Stimulated activated CD4-positive, alpha-beta T cell treated with anti-CD3 and anti-CD28 coated beads, Interleukin-1b, Interleukin-23, amount 100 ng/mL, for 48 hours (primary cell): Measurements from ENCODE around the gene LRRC61.

ENCODE experiments used
- DNase-seq: peaks from one replicate; pipeline ENCODE4 v3.0.0-alpha.2; 2020

The LRRC61 gene

GRCh38 chr7:150332852-150333635 is 9.9 kb downstream of the LRRC61 start:
- DNase-seq, result no peak

GRCh38 chr7:150333659-150334058 is 10.5 kb downstream of the LRRC61 start:
- no peak for DNase-seq

DNA sequence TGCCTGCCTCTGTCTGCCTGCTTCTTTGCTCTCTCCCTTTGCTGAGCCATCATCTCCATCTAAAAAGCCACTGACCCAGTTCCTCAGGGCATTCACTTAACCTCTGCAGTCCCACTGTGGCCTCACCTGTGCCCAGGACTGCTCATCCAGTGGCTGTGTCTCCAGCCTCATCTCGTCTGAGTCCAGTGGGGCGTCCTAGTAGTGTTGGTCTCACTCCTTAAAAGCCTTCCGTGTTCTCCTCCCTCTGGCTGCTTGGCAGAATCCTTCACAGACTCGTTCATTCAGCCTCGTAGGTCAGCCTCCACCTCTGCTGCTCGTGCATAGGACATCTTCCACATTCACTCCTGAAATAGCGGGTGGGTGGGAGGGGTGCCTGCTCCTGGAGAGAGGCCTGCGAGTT is 11.0 kb downstream of the LRRC61 start:
- no peak for DNase-seq

GRCh38 chr7:150335108-150335773 is 12.1 kb downstream of the LRRC61 start:
- no peak for DNase-seq

- DNase-seq, result no peak
These were observed 12.6 kb downstream of the LRRC61 start for GRCh38 chr7:150335774-150336112.

GRCh38 chr7:150336746-150337145 is 13.6 kb downstream of the LRRC61 start:
- no peak for DNase-seq

- no peak for DNase-seq
These were observed 14.0 kb downstream of the LRRC61 start for GRCh38 chr7:150337179-150337578.

DNA sequence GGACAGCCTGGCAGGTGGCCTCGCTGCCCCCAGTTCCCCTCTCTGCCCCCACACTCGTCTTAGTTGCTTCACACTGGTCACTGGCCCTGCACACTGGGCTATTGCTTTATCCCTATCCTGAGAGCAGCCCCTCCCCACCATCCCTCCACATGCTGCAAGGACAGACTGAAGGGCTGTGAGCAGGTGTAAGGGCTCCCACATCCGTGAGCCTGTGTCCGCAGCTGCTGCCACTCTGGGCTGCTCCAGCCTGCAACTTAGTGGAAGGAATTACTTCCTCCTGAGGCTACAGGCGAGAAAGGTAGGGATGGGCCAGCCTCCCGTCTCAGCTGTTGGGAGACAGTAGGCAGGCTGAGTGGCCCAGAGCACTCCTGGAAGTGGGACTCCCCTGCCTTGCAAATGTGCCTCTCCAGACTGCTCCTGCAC is 14.5 kb downstream of the LRRC61 start:
- DNase-seq, result no peak

GRCh38 chr7:150338166-150338829 is 15.1 kb downstream of the LRRC61 start:
- DNase-seq, result no peak

DNA sequence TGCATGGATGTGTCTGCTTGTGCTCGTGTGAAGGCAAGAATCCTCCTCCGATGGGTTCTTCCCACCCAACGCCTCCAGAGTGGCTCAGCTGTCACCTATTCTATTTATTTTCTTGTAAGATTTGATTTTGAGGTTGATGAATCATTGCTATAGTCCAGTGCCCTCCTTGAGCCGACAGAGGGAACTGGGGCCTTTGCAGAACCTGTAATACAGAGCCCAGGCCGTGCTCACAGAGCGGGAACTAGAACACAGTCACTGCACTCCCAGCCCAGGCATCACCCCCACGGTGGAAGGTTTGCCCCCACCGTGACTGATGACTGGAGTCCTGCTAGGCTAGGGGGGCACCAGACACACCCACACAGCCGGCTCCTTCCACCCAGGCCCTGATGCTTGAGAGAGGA is 16.3 kb downstream of the LRRC61 start:
- DNase-seq, result no peak

DNA sequence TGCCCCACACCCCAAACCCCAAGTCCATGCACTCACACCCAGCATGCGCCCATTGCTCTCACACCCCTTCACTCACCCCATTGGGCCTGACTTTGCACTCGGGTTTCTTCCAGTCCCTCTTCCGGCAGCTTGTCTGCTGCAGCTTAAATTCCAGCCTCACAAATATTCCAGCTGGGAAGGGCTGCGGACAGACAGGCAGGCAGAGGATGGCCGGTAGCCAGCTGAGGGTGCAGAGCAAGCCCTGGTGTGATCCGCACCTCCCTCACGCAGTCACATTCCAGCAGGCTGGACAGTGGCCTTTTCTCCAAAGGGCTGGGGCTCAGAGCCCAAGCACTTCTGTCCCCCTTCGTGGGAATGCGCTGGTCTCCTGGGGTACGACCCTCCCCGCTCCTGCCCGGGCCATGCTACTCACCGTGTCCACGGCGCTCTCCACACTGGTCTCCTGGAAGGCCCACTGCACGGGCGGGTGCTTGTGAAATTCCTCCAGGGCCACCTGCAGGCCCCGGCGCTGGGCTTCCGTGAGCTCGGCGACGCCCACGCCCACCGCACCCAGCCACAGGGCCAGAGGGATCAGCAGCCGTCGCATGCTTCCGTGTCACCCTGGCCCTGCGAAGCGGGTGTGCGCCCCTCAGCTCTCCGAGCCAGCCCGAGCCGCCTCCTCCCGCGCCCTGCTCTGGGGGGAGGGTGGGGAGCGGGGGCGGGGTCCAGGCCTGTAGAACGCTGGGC is 17.0 kb downstream of the LRRC61 start:
- no peak for DNase-seq

DNA sequence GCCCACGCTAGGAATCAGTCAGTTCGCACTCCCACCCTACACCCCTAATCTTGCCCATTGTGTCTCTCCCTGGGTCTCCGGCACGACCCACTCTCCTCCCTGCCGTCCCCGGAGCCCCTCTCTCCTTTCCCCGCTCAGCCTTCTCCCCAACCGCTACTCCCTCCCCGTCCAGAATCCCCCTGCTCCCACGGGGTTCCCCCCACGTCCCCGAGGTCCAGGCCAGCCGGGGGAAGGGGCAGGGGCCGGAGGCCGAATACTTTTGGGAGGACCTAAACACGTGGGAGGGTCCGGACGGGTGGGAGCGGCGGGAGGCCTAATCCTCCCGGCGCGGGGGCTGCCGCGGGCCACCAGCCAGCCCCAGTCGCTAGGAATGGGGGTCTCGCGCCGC is 17.7 kb downstream of the LRRC61 start:
- DNase-seq, result no peak

- DNase-seq, result no peak
These were observed 18.3 kb downstream of the LRRC61 start, which contains the start of gene RARRES2 for GRCh38 chr7:150341263-150342120. Gene RARRES2 (minus strand): TSS chr7:150341629. CDS start chr7:150340609, 1,020 bp downstream.

GRCh38 chr7:150342121-150342408 is 18.9 kb downstream of the LRRC61 start:
- DNase-seq, result no peak

DNA sequence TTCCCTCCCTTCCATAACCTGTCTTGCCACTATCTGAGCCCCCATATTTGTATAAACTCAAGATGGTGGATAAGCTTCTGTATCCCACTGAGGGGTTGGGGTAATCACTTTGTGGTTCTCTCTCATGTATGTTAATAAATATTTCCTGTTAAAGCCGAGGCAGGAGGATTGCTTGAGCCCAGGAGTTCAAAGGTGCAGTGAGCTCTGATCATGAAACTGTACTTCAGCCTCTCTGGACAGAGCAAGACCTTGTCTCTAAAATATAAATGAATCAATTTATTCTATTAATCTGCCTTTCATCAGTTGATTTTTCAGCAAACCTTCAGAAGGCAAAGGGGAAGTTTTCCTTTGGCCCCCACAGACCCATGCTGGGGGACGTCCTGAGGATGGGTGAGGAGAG is 20.1 kb downstream of the LRRC61 start:
- no peak for DNase-seq

- DNase-seq, result no peak
These were observed 21.1 kb downstream of the LRRC61 start for GRCh38 chr7:150344299-150344698.

DNA sequence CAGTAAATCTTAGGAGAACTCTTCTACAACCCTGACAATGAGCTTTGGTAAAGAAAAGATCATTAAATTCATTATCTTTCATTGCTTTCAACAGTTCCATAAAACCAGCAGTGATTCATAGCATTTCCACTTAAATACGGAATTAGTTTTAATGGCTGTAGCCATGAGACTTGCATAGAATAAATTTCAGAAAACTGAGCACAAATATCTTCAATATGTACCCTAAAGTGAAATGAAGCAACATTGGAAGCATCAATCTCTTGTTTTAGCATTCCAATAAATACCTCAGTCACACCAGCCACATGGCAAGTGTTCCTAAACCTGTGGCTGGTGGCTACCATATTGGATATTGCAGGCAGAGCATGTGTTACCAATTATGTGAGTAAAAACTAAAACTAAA is 21.9 kb downstream of the LRRC61 start:
- no peak for DNase-seq

DNA sequence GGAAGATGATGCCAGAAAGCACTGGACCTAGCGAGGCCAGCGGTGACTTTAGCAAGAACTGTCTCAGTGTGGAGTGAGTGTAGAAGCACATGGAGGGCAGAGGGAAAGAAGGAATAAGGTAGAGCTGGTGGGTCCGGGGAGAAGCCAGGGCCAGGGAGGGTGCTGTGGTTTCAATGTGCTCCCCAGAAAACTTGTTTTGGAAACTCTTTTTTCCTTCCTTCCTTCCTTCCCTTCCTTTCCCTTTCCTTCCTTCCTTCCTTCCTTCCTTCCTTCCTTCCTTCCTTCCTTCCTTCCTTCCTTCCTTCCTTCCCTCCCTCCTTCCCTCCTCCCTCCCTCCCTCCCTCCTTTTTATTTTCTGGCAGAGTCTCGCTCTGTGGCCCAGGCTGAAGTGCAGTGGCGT is 23.8 kb downstream of the LRRC61 start:
- no peak for DNase-seq

DNA sequence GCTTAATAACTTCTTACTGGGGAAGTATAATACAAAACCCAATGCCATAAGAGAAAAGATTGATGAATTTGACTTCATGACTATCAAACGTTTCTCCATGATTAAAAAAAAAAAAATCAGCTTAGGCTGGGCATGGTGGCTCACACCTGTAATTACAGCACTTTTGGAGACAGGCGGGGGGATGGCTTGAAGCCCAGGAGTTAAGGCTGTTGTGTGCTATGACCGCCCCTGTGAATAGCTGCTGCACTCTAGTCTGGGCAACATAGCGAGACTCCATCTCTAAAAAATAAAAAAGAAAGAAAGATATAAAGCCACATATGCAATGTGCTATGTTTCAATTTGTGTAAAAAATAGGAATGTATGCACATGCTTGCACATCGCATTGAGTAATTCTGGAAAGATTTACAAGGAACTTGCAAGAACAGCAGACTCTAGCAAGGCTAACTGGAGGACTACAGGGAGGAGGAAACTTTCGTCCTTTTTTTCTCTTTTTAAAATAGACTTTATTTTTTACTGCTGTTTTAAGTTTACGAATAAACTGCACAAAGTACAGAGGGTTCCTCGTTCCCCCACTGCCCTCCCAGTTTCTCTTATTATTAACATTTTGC is 28.5 kb downstream of the LRRC61 start:
- DNase-seq, result no peak

GRCh38 chr7:150355666-150356059 is 32.5 kb downstream of the LRRC61 start:
- DNase-seq, result no peak

DNA sequence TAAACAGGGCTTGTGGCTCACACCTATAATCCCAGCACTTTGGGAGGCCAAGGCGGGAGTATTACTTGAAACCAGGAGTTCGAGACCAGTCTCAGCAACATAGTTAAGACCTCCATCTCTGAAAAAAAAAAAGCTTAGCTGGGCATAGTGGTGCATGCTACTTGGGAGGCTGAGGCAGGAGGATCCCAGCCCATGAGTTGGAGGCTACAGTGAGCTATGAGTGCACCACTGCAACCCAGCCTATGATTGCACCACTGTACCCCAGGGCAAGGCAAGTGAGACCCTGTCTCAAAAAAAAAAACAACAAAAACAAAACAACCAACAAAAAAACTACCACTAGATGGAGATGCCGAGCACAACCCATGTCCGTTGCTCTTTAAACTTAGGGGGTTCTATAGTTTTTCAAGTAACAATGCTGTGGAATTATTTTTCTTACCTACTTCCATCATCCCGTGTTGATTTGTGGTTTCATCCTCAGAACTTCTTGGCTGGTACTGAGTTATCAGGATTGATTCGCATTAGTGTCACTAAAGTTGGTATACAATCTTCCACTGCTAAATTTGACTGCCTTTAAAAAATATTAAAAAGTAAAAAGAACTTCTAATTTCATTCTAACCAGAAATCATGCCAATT is 33.2 kb downstream of the LRRC61 start:
- no peak for DNase-seq

DNA sequence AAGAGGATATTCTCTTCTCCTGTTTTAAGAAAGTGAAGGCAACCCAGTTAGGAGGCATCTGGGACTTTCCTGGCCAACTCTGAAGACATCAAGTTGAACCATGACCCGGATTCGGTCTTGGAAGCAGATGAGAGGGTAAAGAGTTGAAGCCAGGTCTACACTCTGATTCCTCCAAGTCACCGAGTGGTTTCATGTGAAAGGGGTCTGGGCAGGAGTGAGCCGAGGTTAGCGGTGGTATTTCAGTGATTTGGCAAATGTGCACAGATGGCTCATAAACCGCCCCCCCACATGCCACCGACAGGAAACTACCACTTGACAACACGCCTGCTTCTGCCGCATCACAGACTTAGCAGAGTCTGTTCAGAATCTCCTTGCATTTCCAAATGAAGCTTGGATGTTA is 34.1 kb downstream of the LRRC61 start:
- peak; percentile 66 for DNase-seq
